ENCODE data around the gene MAP4.

Gene MAP4

GRCh38 chr3:47865192-47865591, 151.0 kb downstream of the MAP4 start:
- Histone ChIP-seq H4K20me1 (ENCODE audit: control insufficient read depth, insufficient read depth, low read depth, low read length) (no peaks in the 10 kb centered on the region), H3K4me2 (ENCODE audit: low read length) (no peak overlapping the region), H3K4me1 (ENCODE audit: control insufficient read depth, low read length) (no peaks in the 10 kb centered on the region), H3K9me3 (ENCODE audit: control insufficient read depth, insufficient read depth, low read length) (no peaks in the 10 kb centered on the region), H3K9me2 (replicated peaks; ENCODE audit: control insufficient read depth, low read length) (no peaks in the 10 kb centered on the region), H3K79me2 (ENCODE audit: control insufficient read depth, low read length) (no peaks in the 10 kb centered on the region), H3F3A (ENCODE audit: control insufficient read depth, insufficient read depth) (no peaks in the 10 kb centered on the region), H3K27me3 (ENCODE audit: control insufficient read depth, low read length) (no peaks in the 10 kb centered on the region), H3K27ac (ENCODE audit: low read depth, low read length) (no peak overlapping the region), H3K36me3 (ENCODE audit: control insufficient read depth, low read length) (peaks cover 29% of the 10 kb centered on the region), H3K4me3 (ENCODE audit: low read length) (no peak overlapping the region)
- TF ChIP-seq EZH2phosphoT487 (IDR thresholded peaks at IDR 0.05; ENCODE audit: borderline replicate concordance, low read length): no peak
- no peak for TF ChIP-seq CTCF (IDR thresholded peaks at IDR 0.05; ENCODE audit: low read depth, low read length, poor library complexity, severe bottlenecking)

- Histone ChIP-seq H3K36me3 (ENCODE audit: control insufficient read depth, low read length) (peaks cover 13% of the 10 kb centered on the region), H3K9me2 (replicated peaks; ENCODE audit: control insufficient read depth, low read length) (no peaks in the 10 kb centered on the region), H3F3A (ENCODE audit: control insufficient read depth, insufficient read depth) (no peaks in the 10 kb centered on the region), H3K4me1 (ENCODE audit: control insufficient read depth, low read length) (no peaks in the 10 kb centered on the region), H3K4me3 (ENCODE audit: low read length) (no peak overlapping the region), H3K9me3 (ENCODE audit: control insufficient read depth, insufficient read depth, low read length) (no peaks in the 10 kb centered on the region), H3K79me2 (ENCODE audit: control insufficient read depth, low read length) (no peaks in the 10 kb centered on the region), H3K4me2 (ENCODE audit: low read length) (no peak overlapping the region), H4K20me1 (ENCODE audit: control insufficient read depth, insufficient read depth, low read depth, low read length) (no peaks in the 10 kb centered on the region), H3K27me3 (ENCODE audit: control insufficient read depth, low read length) (no peaks in the 10 kb centered on the region), H3K27ac (ENCODE audit: low read depth, low read length) (no peak overlapping the region)
- TF ChIP-seq CTCF (IDR thresholded peaks at IDR 0.05; ENCODE audit: low read depth, low read length, poor library complexity, severe bottlenecking): no peak
- TF ChIP-seq EZH2phosphoT487 (IDR thresholded peaks at IDR 0.05; ENCODE audit: borderline replicate concordance, low read length): no peak
Measured at GRCh38 chr3:47863391-47864128, 152.7 kb downstream of the MAP4 start.

- Histone ChIP-seq H3K9me2 (replicated peaks; ENCODE audit: control insufficient read depth, low read length) (no peaks in the 10 kb centered on the region), H3K4me1 (ENCODE audit: control insufficient read depth, low read length) (no peaks in the 10 kb centered on the region), H3K79me2 (ENCODE audit: control insufficient read depth, low read length) (no peaks in the 10 kb centered on the region), H3K4me2 (ENCODE audit: low read length) (no peak overlapping the region), H4K20me1 (ENCODE audit: control insufficient read depth, insufficient read depth, low read depth, low read length) (0 out of 2 replicates have a peak, but pooled peaks cover 6% of the 10 kb centered on the region), H3K4me3 (ENCODE audit: low read length) (no peak overlapping the region), H3F3A (ENCODE audit: control insufficient read depth, insufficient read depth) (no peaks in the 10 kb centered on the region), H3K27ac (ENCODE audit: low read depth, low read length) (no peak overlapping the region), H3K9me3 (ENCODE audit: control insufficient read depth, insufficient read depth, low read length) (no peaks in the 10 kb centered on the region), H3K27me3 (ENCODE audit: control insufficient read depth, low read length) (no peaks in the 10 kb centered on the region), H3K36me3 (ENCODE audit: control insufficient read depth, low read length) (no peaks in the 10 kb centered on the region; the same call in 1 of the 2 replicates)
- TF ChIP-seq EZH2phosphoT487 (IDR thresholded peaks at IDR 0.05; ENCODE audit: borderline replicate concordance, low read length): no peak
- no peak for TF ChIP-seq CTCF (IDR thresholded peaks at IDR 0.05; ENCODE audit: low read depth, low read length, poor library complexity, severe bottlenecking)
Measured at GRCh38 chr3:47859956-47860605, 156.1 kb downstream of the MAP4 start.
